GM12875 (cell line): ENCODE data around the gene DNAH6.

Experiments used
- H3K4me3 ChIP-seq: one replicate; pipeline ENCODE4 v1.5.1; 2011; ENCODE audit warnings: low read depth, low read length, control low read depth
- TF ChIP-seq, protein P1 (sequence below): IDR thresholded peaks from 2 replicates; pipeline ENCODE4 v1.5.1; 2011; ENCODE audit warnings: low read depth, mild to moderate bottlenecking, control low read depth, inconsistent platforms, low read length, moderate library complexity, borderline replicate concordance; ENCODE audit not compliant: insufficient read depth

Gene DNAH6

DNA sequence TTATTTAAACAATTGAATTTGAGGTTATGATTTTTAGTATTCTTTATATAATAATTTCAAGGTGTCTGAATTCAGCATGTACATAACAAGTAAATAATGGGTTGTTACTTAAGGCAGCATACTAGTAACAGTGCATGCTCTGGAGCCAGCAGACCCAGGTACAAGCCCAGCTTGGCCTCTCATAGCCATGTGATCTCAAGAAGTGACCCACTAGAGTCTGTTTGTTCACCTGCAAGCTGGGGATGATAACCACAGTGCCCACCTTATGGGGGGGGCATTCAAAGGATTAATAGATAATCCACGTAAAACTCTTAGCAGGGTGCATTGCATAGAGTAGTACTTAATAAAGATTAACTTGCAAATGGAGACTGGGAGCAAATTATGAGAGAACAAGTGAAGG is 201.0 kb downstream of the DNAH6 start:
- H3K4me3 ChIP-seq, result no peak overlapping the region
- TF ChIP-seq, protein P1, sequence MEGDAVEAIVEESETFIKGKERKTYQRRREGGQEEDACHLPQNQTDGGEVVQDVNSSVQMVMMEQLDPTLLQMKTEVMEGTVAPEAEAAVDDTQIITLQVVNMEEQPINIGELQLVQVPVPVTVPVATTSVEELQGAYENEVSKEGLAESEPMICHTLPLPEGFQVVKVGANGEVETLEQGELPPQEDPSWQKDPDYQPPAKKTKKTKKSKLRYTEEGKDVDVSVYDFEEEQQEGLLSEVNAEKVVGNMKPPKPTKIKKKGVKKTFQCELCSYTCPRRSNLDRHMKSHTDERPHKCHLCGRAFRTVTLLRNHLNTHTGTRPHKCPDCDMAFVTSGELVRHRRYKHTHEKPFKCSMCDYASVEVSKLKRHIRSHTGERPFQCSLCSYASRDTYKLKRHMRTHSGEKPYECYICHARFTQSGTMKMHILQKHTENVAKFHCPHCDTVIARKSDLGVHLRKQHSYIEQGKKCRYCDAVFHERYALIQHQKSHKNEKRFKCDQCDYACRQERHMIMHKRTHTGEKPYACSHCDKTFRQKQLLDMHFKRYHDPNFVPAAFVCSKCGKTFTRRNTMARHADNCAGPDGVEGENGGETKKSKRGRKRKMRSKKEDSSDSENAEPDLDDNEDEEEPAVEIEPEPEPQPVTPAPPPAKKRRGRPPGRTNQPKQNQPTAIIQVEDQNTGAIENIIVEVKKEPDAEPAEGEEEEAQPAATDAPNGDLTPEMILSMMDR, result no peak

DNA sequence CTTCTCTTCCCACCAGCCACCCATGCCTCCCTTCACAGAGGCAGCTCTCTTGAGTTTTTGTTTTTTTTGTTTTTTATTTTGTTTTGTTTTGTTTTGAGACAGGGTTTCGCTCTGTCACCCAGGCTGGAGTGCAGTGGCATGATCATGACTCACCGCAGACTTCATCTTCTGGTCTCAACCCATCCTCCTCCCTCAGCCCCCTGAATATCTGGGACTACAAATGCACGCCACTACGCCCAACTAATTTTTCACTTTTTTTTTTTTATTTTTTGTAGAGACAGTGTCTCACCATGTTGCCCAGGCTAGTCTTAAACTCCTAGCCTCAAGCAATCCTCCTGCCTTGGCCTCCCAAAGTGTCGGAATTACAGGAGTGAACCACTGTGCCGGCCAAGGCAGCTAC is 203.1 kb downstream of the DNAH6 start:
- TF ChIP-seq, protein P1, result no peak
- H3K4me3 ChIP-seq, result no peak overlapping the region

DNA sequence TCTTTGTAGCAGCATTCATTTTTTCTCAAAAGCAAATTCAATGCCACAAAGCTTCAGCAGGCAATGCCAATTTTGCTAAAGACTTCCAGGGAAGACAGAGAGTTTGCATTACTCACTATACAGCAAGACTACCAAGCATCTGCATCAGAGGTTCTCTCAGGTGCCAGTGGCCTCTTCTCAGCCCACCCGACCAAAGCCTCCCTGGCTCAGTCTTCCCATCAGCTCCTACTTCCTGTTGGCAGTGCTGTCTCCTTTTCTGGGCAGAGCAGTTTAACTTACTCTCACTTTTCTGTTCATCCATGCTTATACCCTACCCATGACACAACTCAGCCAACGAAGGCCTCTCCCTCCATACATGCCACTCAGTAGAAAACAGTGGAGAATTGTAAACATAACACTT is 207.5 kb downstream of the DNAH6 start:
- TF ChIP-seq, protein P1, result no peak
- no peak overlapping the region for H3K4me3 ChIP-seq

DNA sequence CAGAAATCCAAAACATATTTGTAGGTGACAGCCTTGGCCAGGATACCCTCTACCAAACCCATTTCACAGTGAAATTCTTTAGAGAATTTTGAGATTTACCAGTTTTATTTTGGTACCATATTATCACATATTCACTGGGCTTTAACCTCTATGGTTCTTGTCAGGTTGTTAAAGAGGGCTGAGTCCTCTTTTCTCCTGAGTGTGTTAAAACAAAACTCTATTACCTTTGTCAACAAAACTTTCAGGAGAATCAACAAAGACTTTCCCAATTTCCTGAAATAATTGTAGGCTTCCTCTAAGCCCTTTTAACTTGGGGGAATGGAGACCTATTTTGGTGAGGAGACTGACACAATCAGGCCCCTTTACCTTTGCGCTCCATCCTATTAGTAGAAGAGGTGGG is 209.4 kb downstream of the DNAH6 start:
- no peak overlapping the region for H3K4me3 ChIP-seq
- TF ChIP-seq, protein P1, result no peak

DNA sequence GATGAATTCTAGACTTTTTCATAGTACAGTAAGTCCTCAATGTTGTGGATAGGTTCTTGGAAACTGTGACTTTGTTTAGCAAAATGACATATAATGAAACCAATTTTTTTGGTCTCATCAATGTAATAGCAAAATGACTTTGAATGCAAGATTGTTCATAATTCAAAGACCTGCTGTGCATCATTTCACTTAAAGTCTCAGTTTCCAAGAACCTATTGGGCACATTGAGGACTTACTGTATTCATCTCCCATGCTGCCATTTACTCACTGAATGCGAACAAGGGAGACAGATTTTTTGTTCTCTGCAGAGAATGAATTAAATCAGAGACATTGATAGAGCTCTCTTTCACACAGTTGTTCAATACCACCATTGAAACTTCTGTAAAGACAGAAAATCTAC is 211.0 kb downstream of the DNAH6 start:
- TF ChIP-seq, protein P1, result no peak
- no peak overlapping the region for H3K4me3 ChIP-seq

DNA sequence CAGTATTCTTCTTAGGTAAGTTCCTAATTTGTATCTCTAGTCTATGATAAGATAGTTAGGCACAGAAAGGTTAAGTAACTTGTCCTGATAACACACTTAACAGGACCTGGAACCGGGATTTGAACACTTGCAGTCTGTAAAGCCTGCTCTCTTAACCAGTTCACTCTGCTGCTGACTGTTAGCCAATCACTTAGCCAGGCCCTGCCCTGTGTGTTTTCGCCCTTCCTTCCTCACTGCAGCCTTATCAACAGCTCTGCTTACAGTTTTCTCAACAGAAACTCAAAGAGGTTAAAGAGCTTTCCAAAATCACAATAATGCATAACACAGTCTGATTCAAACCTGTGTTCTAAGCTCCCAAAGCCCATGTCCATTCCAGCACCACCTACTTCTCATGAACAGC is 212.9 kb downstream of the DNAH6 start:
- TF ChIP-seq, protein P1, result no peak

DNA sequence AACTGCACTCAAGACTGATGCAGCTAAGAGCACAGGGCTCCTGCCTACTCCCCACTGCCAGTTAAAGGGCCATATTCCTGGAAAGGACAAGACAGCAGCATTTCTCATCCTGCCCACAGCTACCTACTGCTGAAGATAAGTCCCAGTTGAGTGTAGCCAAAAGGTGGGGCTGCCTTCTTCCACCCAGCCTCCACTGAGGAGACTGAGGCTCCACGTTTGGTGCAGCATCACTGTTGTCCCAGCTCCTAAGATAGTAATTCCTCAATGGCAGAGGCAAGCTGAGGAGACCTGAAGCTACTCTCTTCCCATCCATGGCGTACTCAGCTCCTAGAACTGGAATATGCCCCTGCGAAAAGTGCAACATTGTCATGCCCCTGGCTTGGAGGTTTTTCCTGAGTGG is 214.9 kb downstream of the DNAH6 start:
- no peak overlapping the region for H3K4me3 ChIP-seq
- TF ChIP-seq, protein P1, result no peak

More for the DNA sequence above, 212.9 kb downstream of the DNAH6 start:
- no peak overlapping the region for H3K4me3 ChIP-seq
